MM.1S (cell line): Measurements from ENCODE around the gene OLFM4.

Source experiments
- DNase-seq: peaks from one replicate; pipeline ENCODE4 v3.0.0-alpha.2; 2015
- H2AFZ ChIP-seq: fragments of 300-600 bp; sonication (generic); 2 replicates; pipeline ENCODE4 v1.6.0; 2016; ENCODE audit warnings: antibody characterized with exemption, low read length
- H3F3A ChIP-seq: fragments of 300-600 bp; sonication (generic); 2 replicates; pipeline ENCODE4 v1.6.1; 2016; ENCODE audit warnings: mild to moderate bottlenecking, antibody characterized with exemption, low read length, moderate library complexity, mixed read lengths; ENCODE audit not compliant: insufficient read depth
- H3K27ac ChIP-seq: fragments of 300-600 bp; sonication (generic); 2 replicates; pipeline ENCODE4 v1.5.1; 2016; ENCODE audit warnings: mild to moderate bottlenecking, low read length
- H3K27me3 ChIP-seq: fragments of 300-600 bp; sonication (generic); replicated peaks from 2 replicates; pipeline ENCODE4 v1.6.0; 2016; ENCODE audit warnings: low read length; ENCODE audit not compliant: insufficient read depth
- H3K36me3 ChIP-seq: fragments of 300-600 bp; sonication (generic); replicated peaks from 2 replicates; pipeline ENCODE4 v1.6.1; 2016; ENCODE audit warnings: mild to moderate bottlenecking, low read length, mixed read lengths; ENCODE audit not compliant: insufficient read depth
- H3K4me1 ChIP-seq: fragments of 300-600 bp; sonication (generic); 2 replicates; pipeline ENCODE4 v1.6.1; 2016; ENCODE audit warnings: low read length, mixed read lengths
- H3K4me2 ChIP-seq: fragments of 300-600 bp; sonication (generic); 2 replicates; pipeline ENCODE4 v1.6.0; 2016; ENCODE audit warnings: low read depth, low read length
- H3K4me3 ChIP-seq: fragments of 300-600 bp; sonication (generic); 2 replicates; pipeline ENCODE4 v1.5.1; 2016; ENCODE audit warnings: low read length, mixed read lengths
- H3K79me2 ChIP-seq: fragments of 300-600 bp; sonication (generic); 2 replicates; pipeline ENCODE4 v1.6.1; 2016; ENCODE audit warnings: mixed run types, low read length, mixed read lengths
- H3K9ac ChIP-seq: fragments of 300-600 bp; sonication (generic); 2 replicates; pipeline ENCODE4 v1.6.1; 2016; ENCODE audit warnings: low read length, mixed read lengths
- H3K9me2 ChIP-seq: fragments of 300-600 bp; sonication (generic); replicated peaks from 2 replicates; pipeline ENCODE4 v1.6.1; 2016; ENCODE audit warnings: mild to moderate bottlenecking, low read length, mixed read lengths; ENCODE audit not compliant: insufficient read depth
- H3K9me3 ChIP-seq: fragments of 300-600 bp; sonication (generic); replicated peaks from 2 replicates; pipeline ENCODE4 v1.6.1; 2016; ENCODE audit warnings: mild to moderate bottlenecking, low read length, mixed read lengths; ENCODE audit not compliant: insufficient read depth
- H4K20me1 ChIP-seq: fragments of 300-600 bp; sonication (generic); 2 replicates; pipeline ENCODE4 v1.6.1; 2016; ENCODE audit warnings: mild to moderate bottlenecking, low read length, moderate library complexity, mixed read lengths; ENCODE audit not compliant: insufficient read depth
- CTCF ChIP-seq: fragments of 300-600 bp; sonication (generic); IDR thresholded peaks from 2 replicates; pipeline ENCODE4 v1.5.1; 2016; ENCODE audit warnings: antibody characterized with exemption, low read length, mixed read lengths
- EZH2 ChIP-seq: fragments of 300-600 bp; sonication (generic); optimal IDR thresholded peaks from 2 replicates; pipeline ENCODE3; 2017; ENCODE audit warnings: low read depth, mild to moderate bottlenecking, antibody characterized with exemption, low read length, mixed read lengths
- EZH2phosphoT487 ChIP-seq: fragments of 300-600 bp; sonication (generic); IDR thresholded peaks from 2 replicates; pipeline ENCODE4 v1.6.1; 2018; ENCODE audit warnings: antibody characterized with exemption, low read length

The OLFM4 gene

GRCh38 chr13:53042877-53043276 is 14.3 kb downstream of the OLFM4 start:
- no peaks in the 10 kb centered on the region for H4K20me1 ChIP-seq
- H3K9me2 ChIP-seq: no peaks in the 10 kb centered on the region
- no peak overlapping the region for H3K4me3 ChIP-seq
- no peak for DNase-seq
- no peaks in the 10 kb centered on the region for H3K9me3 ChIP-seq
- no peak overlapping the region for H3K27ac ChIP-seq
- no peaks in the 10 kb centered on the region for H3K36me3 ChIP-seq
- H3K4me1 ChIP-seq: no peaks in the 10 kb centered on the region
- no peaks in the 10 kb centered on the region for H3F3A ChIP-seq
- no peaks in the 10 kb centered on the region for H3K79me2 ChIP-seq
- H3K4me2 ChIP-seq: no peak overlapping the region
- TF ChIP-seq EZH2phosphoT487: no peak
- TF ChIP-seq CTCF: no peak
- no peak for TF ChIP-seq EZH2
- H3K27me3 ChIP-seq: no peaks in the 10 kb centered on the region
- H3K9ac ChIP-seq: no peak overlapping the region
- H2AFZ ChIP-seq: no peak overlapping the region

DNA sequence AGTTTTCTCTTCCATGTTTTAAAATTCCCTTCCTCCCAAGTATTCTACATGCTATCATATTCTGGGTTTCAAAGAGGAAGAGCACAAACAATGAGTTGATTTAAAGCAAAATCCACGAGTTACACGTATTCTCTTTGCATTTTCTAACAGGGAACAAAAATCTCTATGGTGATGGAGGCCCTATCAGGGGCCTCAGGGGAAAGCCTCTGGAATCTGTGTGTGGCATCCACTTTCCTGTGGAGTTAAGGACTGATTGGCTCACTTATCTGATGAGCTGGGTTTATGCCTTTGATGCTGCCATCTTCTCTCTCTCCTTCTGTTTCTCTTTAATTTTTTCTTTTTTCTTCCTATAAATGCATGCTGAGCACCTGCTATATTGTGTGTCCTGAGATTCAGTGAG is 14.8 kb downstream of the OLFM4 start:
- TF ChIP-seq EZH2: no peak
- no peak for TF ChIP-seq CTCF
- no peak for TF ChIP-seq EZH2phosphoT487
- H3K9me3 ChIP-seq: no peaks in the 10 kb centered on the region
- no peak overlapping the region for H3K9ac ChIP-seq
- no peaks in the 10 kb centered on the region for H3F3A ChIP-seq
- no peak overlapping the region for H3K4me2 ChIP-seq
- no peak overlapping the region for H2AFZ ChIP-seq
- no peaks in the 10 kb centered on the region for H4K20me1 ChIP-seq
- no peaks in the 10 kb centered on the region for H3K9me2 ChIP-seq
- no peaks in the 10 kb centered on the region for H3K79me2 ChIP-seq
- no peak overlapping the region for H3K27ac ChIP-seq
- no peak for DNase-seq
- no peaks in the 10 kb centered on the region for H3K36me3 ChIP-seq
- H3K4me1 ChIP-seq: no peaks in the 10 kb centered on the region
- no peak overlapping the region for H3K4me3 ChIP-seq
- no peaks in the 10 kb centered on the region for H3K27me3 ChIP-seq

DNA sequence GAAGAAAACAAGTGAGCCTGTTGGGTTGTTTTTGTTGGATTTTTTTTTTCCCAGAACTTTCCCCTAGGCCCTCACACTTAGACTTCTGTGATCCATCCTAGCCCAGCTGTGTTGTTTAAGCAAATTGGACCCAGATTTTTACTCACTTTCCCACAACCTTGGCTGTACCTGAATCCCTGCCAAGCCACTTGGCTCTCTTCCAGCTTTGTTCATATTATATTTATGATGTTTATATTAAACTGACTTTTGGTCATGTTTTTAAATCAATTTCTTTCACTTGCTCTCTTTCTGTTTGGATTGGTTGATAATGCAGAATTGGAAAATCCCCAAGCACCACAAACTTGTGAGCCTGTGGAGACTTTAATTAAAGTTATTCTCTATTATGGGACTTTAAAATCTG is 16.6 kb downstream of the OLFM4 start:
- Histone ChIP-seq H3K4me2 (no peak overlapping the region), H3K27me3 (no peaks in the 10 kb centered on the region), H3K9ac (no peak overlapping the region), H3K9me2 (no peaks in the 10 kb centered on the region), H3K9me3 (no peaks in the 10 kb centered on the region), H3K79me2 (no peaks in the 10 kb centered on the region), H3K27ac (no peak overlapping the region), H4K20me1 (no peaks in the 10 kb centered on the region), H3K4me1 (no peaks in the 10 kb centered on the region), H3F3A (no peaks in the 10 kb centered on the region), H3K36me3 (no peaks in the 10 kb centered on the region), H2AFZ (no peak overlapping the region), H3K4me3 (no peak overlapping the region)
- TF ChIP-seq CTCF: no peak
- TF ChIP-seq EZH2phosphoT487: no peak
- no peak for TF ChIP-seq EZH2
- DNase-seq: no peak
